PC-9 (cell line): ENCODE measurements around the gene HDAC2. TPM values are rescaled to one million over a fixed set of nuclear protein-coding genes. Genes with fewer than 3 reads are reported as not detected.

Source experiments
- BruUV-seq: library from RNA; stranded (reverse); fragments of 400-500 nt; replicated peaks from 2 replicates; lab custom pipeline; 2021; lab: Mats Ljungman, UMichigan
- CTCF ChIA-PET: fragments of 300-600 bp; sonication (Branson Sonifier 250); formaldehyde crosslinking; loops from one replicate; lab custom pipeline; 2022; ENCODE audit warnings: antibody characterized with exemption; lab: Charles Lee
- POLR2A ChIA-PET: fragments of 300-600 bp; sonication (Branson Sonifier 250); formaldehyde crosslinking; loops from one replicate; lab custom pipeline; 2022; ENCODE audit warnings: antibody characterized with exemption; ENCODE audit not compliant: unreplicated experiment; lab: Charles Lee
- DNase-seq, 2 experiments: peaks; one replicate each; pipeline versions ENCODE4 v3.0.0 to v3.0.0-alpha.2; 2015 to 2022; ENCODE audit warnings: mixed read lengths in 1 of 2
- H2AFZ ChIP-seq: fragments of 200-600 bp; sonication (generic); 2 replicates; pipeline ENCODE4 v1.8.1; 2017; ENCODE audit warnings: antibody characterized with exemption
- H3F3A ChIP-seq: fragments of 200-600 bp; sonication (generic); 2 replicates; pipeline ENCODE4 v1.8.1; 2017; ENCODE audit warnings: antibody characterized with exemption, mild to moderate bottlenecking, low read depth; ENCODE audit not compliant: insufficient read depth
- H3K27ac ChIP-seq: fragments of 200-600 bp; sonication (generic); 2 replicates; pipeline ENCODE4 v1.6.1; 2016; ENCODE audit warnings: mixed run types
- H3K27me3 ChIP-seq: fragments of 200-600 bp; sonication (generic); 2 replicates; pipeline ENCODE4 v1.6.1; 2016; ENCODE audit warnings: low read depth, mixed run types; ENCODE audit not compliant: insufficient read depth
- H3K36me3 ChIP-seq: fragments of 200-600 bp; sonication (generic); 2 replicates; pipeline ENCODE4 v1.6.1; 2016; ENCODE audit warnings: low read depth, mixed run types
- H3K4me1 ChIP-seq: fragments of 200-600 bp; sonication (generic); replicated peaks from 2 replicates; pipeline ENCODE4 v1.6.1; 2016; ENCODE audit warnings: mixed run types; ENCODE audit not compliant: insufficient read depth
- H3K4me2 ChIP-seq: fragments of 200-600 bp; sonication (generic); 2 replicates; pipeline ENCODE4 v1.6.1; 2017; ENCODE audit warnings: mixed run types
- H3K4me3 ChIP-seq: fragments of 200-600 bp; sonication (generic); 2 replicates; pipeline ENCODE4 v1.6.1; 2016; ENCODE audit warnings: mixed run types
- H3K79me2 ChIP-seq: fragments of 200-600 bp; sonication (generic); 2 replicates; pipeline ENCODE4 v1.6.1; 2017; ENCODE audit warnings: low read depth, mixed run types
- H3K9me2 ChIP-seq: fragments of 200-600 bp; sonication (generic); 2 replicates; pipeline ENCODE4 v1.8.1; 2017; ENCODE audit warnings: mild to moderate bottlenecking; ENCODE audit not compliant: insufficient read depth
- H3K9me3 ChIP-seq: fragments of 200-600 bp; sonication (generic); 2 replicates; pipeline ENCODE4 v1.8.1; 2016; ENCODE audit warnings: low read depth; ENCODE audit not compliant: insufficient read depth
- H4K20me1 ChIP-seq: fragments of 200-600 bp; sonication (generic); 2 replicates; pipeline ENCODE4 v1.8.1; 2017; ENCODE audit not compliant: insufficient read depth
- EZH2 ChIP-seq: fragments of 200-600 bp; sonication (generic); IDR thresholded peaks from 2 replicates; pipeline ENCODE4 v1.8.0; 2017; ENCODE audit warnings: antibody characterized with exemption, low read depth
- intact Hi-C: fragments of 100-400 bp; cut with micrococcal nuclease; formaldehyde crosslinking; loops from one replicate; pipeline ENCODE4 v1.10.0; 2022; ENCODE audit not compliant: unreplicated experiment
- total RNA-seq: library from RNA; stranded (reverse); gene quantifications from 2 replicates; pipeline ENCODE4 v1.2.3, GENCODE V29; 2021
- TF ChIP-seq, protein P1 (sequence below): fragments of 200-600 bp; sonication (generic); conservative IDR thresholded peaks from 2 replicates; pipeline ENCODE4 v1.6.1; 2017; ENCODE audit warnings: mixed run types, antibody characterized with exemption, mild to moderate bottlenecking, moderate library complexity

Gene HDAC2
- total RNA-seq, 1 experiment from 2014 or later: 131 TPM

DNA sequence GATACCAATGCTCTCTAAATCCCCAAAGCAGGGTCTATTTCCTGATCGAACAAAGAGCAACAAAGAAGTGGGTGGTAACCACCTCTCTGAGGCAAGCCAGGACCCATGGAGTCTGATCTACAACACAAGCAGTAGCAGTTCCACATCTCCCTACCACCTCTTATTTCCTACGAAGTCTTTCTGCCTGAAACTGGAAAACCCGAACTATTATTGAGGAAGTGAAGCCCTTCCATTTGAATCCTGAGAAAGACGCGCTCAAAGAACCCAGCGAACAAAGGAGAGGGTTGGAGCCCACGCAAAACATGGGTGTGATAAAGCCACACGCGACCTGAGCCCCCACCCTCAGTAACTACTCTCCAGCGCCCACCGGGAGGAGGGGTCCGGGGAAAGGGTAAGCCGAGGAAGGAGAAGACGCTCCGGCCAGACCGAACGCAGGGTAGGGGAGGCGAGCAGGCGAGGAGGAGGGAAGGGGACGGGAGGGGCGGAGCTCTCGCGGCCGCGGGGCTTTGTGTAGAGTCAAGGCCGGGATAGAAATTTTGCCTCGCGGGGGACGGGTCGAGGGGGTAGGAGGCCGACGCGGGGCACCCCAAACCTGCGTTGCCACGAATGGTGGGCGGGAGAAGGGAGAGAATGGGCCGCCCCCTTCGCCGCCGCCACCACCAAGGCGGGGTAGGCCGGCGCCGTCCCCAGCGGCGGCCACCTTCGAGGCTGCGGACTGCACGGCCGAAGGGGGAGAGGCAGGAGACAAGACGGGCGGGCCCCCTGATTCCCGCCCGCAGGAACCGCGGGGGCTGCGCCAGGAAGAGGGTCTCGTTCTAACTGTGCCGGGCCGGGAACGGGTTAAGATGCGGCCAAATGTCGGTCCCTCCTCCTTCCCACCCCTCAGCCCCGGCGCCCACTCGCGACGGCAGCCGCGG lies 802 bp downstream of the HDAC2 start:
- intact Hi-C loops: loop anchor here (2.0 kb wide), 1 partner anchor 47 kb away; no protein-coding TSS in a partner anchor
- Histone ChIP-seq H3K27me3 (no peaks in the 10 kb centered on the region), H3K79me2 (peaks cover 59% of the 10 kb centered on the region), H3K4me1 (peaks cover 26% of the 10 kb centered on the region), H4K20me1 (peaks cover 48% of the 10 kb centered on the region), H3K9me2 (0 out of 2 replicates have a peak, but pooled peaks cover 2% of the 10 kb centered on the region), H3F3A (no peaks in the 10 kb centered on the region), H2AFZ (peak overlapping the region; percentile 94), H3K4me2 (peak overlapping the region; percentile 85), H3K36me3 (no peaks in the 10 kb centered on the region), H3K27ac (peak overlapping the region; percentile 88), H3K9me3 (no peaks in the 10 kb centered on the region), H3K4me3 (peak overlapping the region; percentile 92)
- ChIA-PET CTCF (no interaction called here), POLR2A (interaction anchor here (0.6 kb wide), 1 partner anchor 148 kb away, joined by 8 read pairs; no protein-coding TSS in a partner anchor)
- TSS peak; percentile 26 for BruUV-seq
- TF ChIP-seq, protein P1, sequence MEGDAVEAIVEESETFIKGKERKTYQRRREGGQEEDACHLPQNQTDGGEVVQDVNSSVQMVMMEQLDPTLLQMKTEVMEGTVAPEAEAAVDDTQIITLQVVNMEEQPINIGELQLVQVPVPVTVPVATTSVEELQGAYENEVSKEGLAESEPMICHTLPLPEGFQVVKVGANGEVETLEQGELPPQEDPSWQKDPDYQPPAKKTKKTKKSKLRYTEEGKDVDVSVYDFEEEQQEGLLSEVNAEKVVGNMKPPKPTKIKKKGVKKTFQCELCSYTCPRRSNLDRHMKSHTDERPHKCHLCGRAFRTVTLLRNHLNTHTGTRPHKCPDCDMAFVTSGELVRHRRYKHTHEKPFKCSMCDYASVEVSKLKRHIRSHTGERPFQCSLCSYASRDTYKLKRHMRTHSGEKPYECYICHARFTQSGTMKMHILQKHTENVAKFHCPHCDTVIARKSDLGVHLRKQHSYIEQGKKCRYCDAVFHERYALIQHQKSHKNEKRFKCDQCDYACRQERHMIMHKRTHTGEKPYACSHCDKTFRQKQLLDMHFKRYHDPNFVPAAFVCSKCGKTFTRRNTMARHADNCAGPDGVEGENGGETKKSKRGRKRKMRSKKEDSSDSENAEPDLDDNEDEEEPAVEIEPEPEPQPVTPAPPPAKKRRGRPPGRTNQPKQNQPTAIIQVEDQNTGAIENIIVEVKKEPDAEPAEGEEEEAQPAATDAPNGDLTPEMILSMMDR: no peak
- no peak for TF ChIP-seq EZH2
- DNase-seq: peak; percentile 43 to 54

DNA sequence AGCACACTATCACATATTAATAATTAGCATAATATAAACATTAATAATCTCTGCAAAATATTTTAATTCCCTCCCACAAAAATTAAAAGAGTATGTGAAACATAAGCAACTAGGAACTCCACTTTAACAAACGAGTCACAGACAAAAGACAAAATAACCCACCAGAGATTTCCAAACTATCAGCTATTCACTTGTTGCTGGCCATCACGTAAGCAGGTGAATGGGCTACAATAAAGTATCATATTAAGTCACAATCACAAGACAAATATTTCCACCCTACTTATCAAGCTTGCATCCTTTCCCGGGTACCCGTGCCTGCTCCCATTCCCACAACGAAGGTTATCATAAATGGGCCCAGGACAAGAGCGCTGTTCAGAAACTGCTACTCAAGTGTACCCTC lies 2.5 kb downstream of the HDAC2 start:
- no TSS peak for BruUV-seq
- no peak for DNase-seq
- Histone ChIP-seq H3K27me3 (no peaks in the 10 kb centered on the region), H3K27ac (no peak overlapping the region), H3K4me1 (peaks cover 26% of the 10 kb centered on the region), H3K36me3 (no peaks in the 10 kb centered on the region), H3K79me2 (peaks cover 76% of the 10 kb centered on the region), H3K9me3 (no peaks in the 10 kb centered on the region), H3K9me2 (no peaks in the 10 kb centered on the region), H2AFZ (no peak overlapping the region), H3K4me3 (peak overlapping the region; percentile 92; the same call in 1 of the 2 replicates), H3F3A (no peaks in the 10 kb centered on the region), H3K4me2 (peak overlapping the region; percentile 85), H4K20me1 (peaks cover 65% of the 10 kb centered on the region)
- TF ChIP-seq EZH2: no peak
- TF ChIP-seq, protein P1: no peak
- intact Hi-C loops: no loop called here
- CTCF ChIA-PET: no interaction called here
- POLR2A ChIA-PET: no interaction called here

DNA sequence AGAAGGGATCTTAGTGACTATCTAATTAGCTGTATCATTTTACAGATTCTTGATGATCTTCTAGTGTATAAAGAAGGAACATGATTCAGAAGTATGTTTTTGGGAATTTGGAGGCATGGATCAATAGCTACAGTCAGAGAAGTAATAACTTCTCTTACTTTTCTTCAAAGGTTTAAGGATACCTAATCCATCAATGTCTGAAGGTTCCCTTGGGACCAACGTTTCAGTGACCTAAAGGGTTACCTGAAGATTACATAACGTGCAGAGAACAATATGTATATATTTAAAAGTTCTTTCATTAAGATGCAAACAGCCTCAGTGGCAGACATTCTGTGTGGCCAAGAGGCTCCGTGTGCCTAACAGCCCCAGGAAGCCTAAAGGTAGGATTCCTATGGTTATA lies 3.2 kb downstream of the HDAC2 start:
- Histone ChIP-seq H3K4me1 (peaks cover 26% of the 10 kb centered on the region), H3K27ac (no peak overlapping the region), H3K4me2 (peak overlapping the region; percentile 85), H3K36me3 (no peaks in the 10 kb centered on the region), H3K27me3 (no peaks in the 10 kb centered on the region), H4K20me1 (peaks cover 70% of the 10 kb centered on the region), H3K9me2 (no peaks in the 10 kb centered on the region), H3K4me3 (no peak overlapping the region), H2AFZ (no peak overlapping the region), H3K79me2 (peaks cover 83% of the 10 kb centered on the region), H3K9me3 (no peaks in the 10 kb centered on the region), H3F3A (no peaks in the 10 kb centered on the region)
- no TSS peak for BruUV-seq
- DNase-seq: no peak
- ChIA-PET POLR2A (no interaction called here), CTCF (no interaction called here)
- intact Hi-C loops: no loop called here
- TF ChIP-seq, protein P1: no peak
- no peak for TF ChIP-seq EZH2
